H9 (cell line): ENCODE results near the gene AP2M1. TPM values are rescaled to one million over a fixed set of nuclear protein-coding genes. Genes with fewer than 3 reads are reported as not detected.

Experiments used
- DNase-seq: peaks from one replicate; pipeline ENCODE4 v3.0.0-alpha.2; 2017
- H2AFZ ChIP-seq: one replicate; pipeline ENCODE4 v1.6.1; 2013; ENCODE audit warnings: mild to moderate bottlenecking, low read length, control low read depth, moderate library complexity
- H2AK5ac ChIP-seq: 2 replicates; pipeline ENCODE4 v1.6.1; 2013; ENCODE audit warnings: low read length, control low read depth, mixed read lengths; ENCODE audit not compliant: insufficient read length
- H2BK120ac ChIP-seq: one replicate; pipeline ENCODE4 v1.6.1; 2013; ENCODE audit warnings: low read depth, mild to moderate bottlenecking, low read length, control low read depth, inconsistent platforms; ENCODE audit not compliant: poor library complexity, severe bottlenecking
- H2BK12ac ChIP-seq: 2 replicates; pipeline ENCODE4 v1.6.1; 2013; ENCODE audit warnings: low read length, control low read depth, mixed read lengths, low read depth; ENCODE audit not compliant: insufficient read length
- H2BK15ac ChIP-seq: 2 replicates; pipeline ENCODE4 v1.6.1; 2013; ENCODE audit warnings: low read depth, low read length, control low read depth
- H2BK20ac ChIP-seq: one replicate; pipeline ENCODE4 v1.6.1; 2013; ENCODE audit warnings: low read depth, mild to moderate bottlenecking, low read length, control low read depth, inconsistent platforms; ENCODE audit not compliant: poor library complexity, severe bottlenecking
- H2BK5ac ChIP-seq: 2 replicates; pipeline ENCODE4 v1.6.1; 2013; ENCODE audit warnings: low read length, control low read depth, mixed read lengths; ENCODE audit not compliant: insufficient read length
- H3K14ac ChIP-seq: 2 replicates; pipeline ENCODE4 v1.6.1; 2013; ENCODE audit warnings: low read length, control low read depth; ENCODE audit not compliant: insufficient read depth
- H3K18ac ChIP-seq: 2 replicates; pipeline ENCODE4 v1.6.1; 2013; ENCODE audit warnings: low read depth, mild to moderate bottlenecking, mixed read lengths, low read length, control low read depth; ENCODE audit not compliant: insufficient read length
- H3K23ac ChIP-seq: 2 replicates; pipeline ENCODE4 v1.6.1; 2013; ENCODE audit warnings: low read length, control low read depth, mixed read lengths, low read depth; ENCODE audit not compliant: insufficient read length
- H3K23me2 ChIP-seq: 2 replicates; pipeline ENCODE4 v1.6.1; 2013; ENCODE audit warnings: low read depth, mild to moderate bottlenecking, mixed read lengths, low read length, control low read depth; ENCODE audit not compliant: insufficient read length, poor library complexity, severe bottlenecking
- H3K27ac ChIP-seq: 2 replicates; pipeline ENCODE4 v1.5.1; 2013; ENCODE audit warnings: low read length, control low read depth, mixed read lengths, low read depth; ENCODE audit not compliant: insufficient read length
- H3K27me3 ChIP-seq: 2 replicates; pipeline ENCODE4 v1.6.1; 2013; ENCODE audit warnings: low read length, control low read depth, inconsistent platforms; ENCODE audit not compliant: insufficient read depth
- H3K4ac ChIP-seq: 2 replicates; pipeline ENCODE4 v1.6.1; 2013; ENCODE audit warnings: low read depth, mild to moderate bottlenecking, control low read depth, inconsistent platforms, low read length, moderate library complexity
- H3K4me1 ChIP-seq: 2 replicates; pipeline ENCODE4 v1.6.1; 2013; ENCODE audit warnings: low read length, control low read depth, inconsistent platforms; ENCODE audit not compliant: insufficient read depth
- H3K4me2 ChIP-seq: 2 replicates; pipeline ENCODE4 v1.6.1; 2013; ENCODE audit warnings: low read length, control low read depth, mixed read lengths; ENCODE audit not compliant: insufficient read length, insufficient read depth
- H3K56ac ChIP-seq: 2 replicates; pipeline ENCODE4 v1.6.1; 2013; ENCODE audit warnings: low read depth, mild to moderate bottlenecking, mixed read lengths, low read length, control low read depth; ENCODE audit not compliant: insufficient read length
- H3K79me1 ChIP-seq: 2 replicates; pipeline ENCODE4 v1.6.1; 2013; ENCODE audit warnings: low read depth, mild to moderate bottlenecking, moderate library complexity, low read length, control low read depth, inconsistent platforms; ENCODE audit not compliant: insufficient read depth, poor library complexity, severe bottlenecking
- H3K79me2 ChIP-seq: 2 replicates; pipeline ENCODE4 v1.6.1; 2013; ENCODE audit warnings: low read length, control low read depth, inconsistent platforms; ENCODE audit not compliant: insufficient read depth
- H3K9ac ChIP-seq: 2 replicates; pipeline ENCODE4 v1.6.1; 2013; ENCODE audit warnings: low read length, control low read depth, mixed read lengths; ENCODE audit not compliant: insufficient read length; ENCODE audit errors: extremely low read depth
- H3K9me3 ChIP-seq: one replicate; pipeline ENCODE4 v1.6.1; 2013; ENCODE audit warnings: low read depth, low read length, inconsistent platforms; ENCODE audit not compliant: control insufficient read depth
- H3T11ph ChIP-seq: one replicate; pipeline ENCODE4 v1.6.1; 2013; ENCODE audit warnings: mild to moderate bottlenecking, low read length, control low read depth, inconsistent platforms
- H4K20me1 ChIP-seq: one replicate; pipeline ENCODE4 v1.6.1; 2013; ENCODE audit not compliant: control insufficient read depth, insufficient read length, insufficient read depth
- H4K5ac ChIP-seq: 2 replicates; pipeline ENCODE4 v1.6.1; 2013; ENCODE audit warnings: low read depth, mild to moderate bottlenecking, mixed read lengths, low read length, control low read depth; ENCODE audit not compliant: insufficient read length
- H4K8ac ChIP-seq: replicated peaks from 2 replicates; pipeline ENCODE4 v1.6.1; 2013; ENCODE audit warnings: low read length, control low read depth, mixed read lengths, low read depth; ENCODE audit not compliant: insufficient read length
- H4K91ac ChIP-seq: 2 replicates; pipeline ENCODE4 v1.6.1; 2013; ENCODE audit warnings: low read depth, mild to moderate bottlenecking, moderate library complexity, mixed read lengths, low read length, control low read depth; ENCODE audit not compliant: insufficient read length
- H3K27ac Mint-ChIP-seq, 3 experiments: 2 replicates in 2 of 3; 3 replicates in 1 of 3; pipeline ENCODE4 v1.8.0; 2020 to 2021; ENCODE audit warnings: mixed read lengths in 3 of 3, mild to moderate bottlenecking in 1 of 3, moderate library complexity in 1 of 3
- H3K27me3 Mint-ChIP-seq: 2 replicates; pipeline ENCODE4 v1.8.0; 2021; ENCODE audit warnings: low read depth, mild to moderate bottlenecking, moderate library complexity, mixed read lengths
- H3K36me3 Mint-ChIP-seq, 3 experiments: 2 replicates in 2 of 3; 3 replicates in 1 of 3; pipeline ENCODE4 v1.8.0; 2020 to 2021; ENCODE audit warnings: low read depth in 3 of 3, mixed read lengths in 3 of 3; ENCODE audit not compliant: insufficient read depth in 1 of 3
- H3K4me1 Mint-ChIP-seq, 2 experiments: 2 replicates each; pipeline ENCODE4 v1.8.0; 2020; ENCODE audit warnings: mixed read lengths in 2 of 2
- H3K4me3 Mint-ChIP-seq, 2 experiments: 2 replicates in 1 of 2; 3 replicates in 1 of 2; pipeline ENCODE4 v1.8.0; 2020 to 2021; ENCODE audit warnings: mild to moderate bottlenecking in 2 of 2, mixed read lengths in 2 of 2, moderate library complexity in 1 of 2
- H3K9me3 Mint-ChIP-seq, 2 experiments: 2 replicates in 1 of 2; 3 replicates in 1 of 2; pipeline ENCODE4 v1.8.0; 2020; ENCODE audit warnings: mild to moderate bottlenecking in 2 of 2, mixed read lengths in 2 of 2, moderate library complexity in 1 of 2
- CTCF ChIP-seq: fragments of 200-600 bp; sonication (generic); conservative IDR thresholded peaks from 3 replicates; pipeline ENCODE4 v1.8.0; 2021; ENCODE audit warnings: antibody characterized with exemption, mild to moderate bottlenecking
- WGBS: extraction: QIAGEN DNeasy Blood & Tissue Kit; methylation state at CpG from one replicate; pipeline ENCODE4 v1.1.7; 2013; ENCODE audit warnings: missing lambda C conversion rate, low lambda C conversion rate, mixed read lengths; ENCODE audit not compliant: insufficient read length; ENCODE audit errors: extremely low coverage; 5-methylcytosine and 5-hydroxymethylcytosine counted together
- total RNA-seq: library from RNA; stranded (reverse); gene quantifications from 2 replicates; pipeline ENCODE4 v1.2.1, GENCODE V29; 2021

The AP2M1 gene
- total RNA-seq, 1 experiment from 2014 or later: 443 TPM

GRCh38 chr3:184178521-184179138 lies 4.0 kb downstream of the AP2M1 start:
- H3K18ac ChIP-seq: no peak overlapping the region
- no peak overlapping the region for H2AFZ ChIP-seq
- no peak for TF ChIP-seq CTCF
- no peak overlapping the region for H3K4ac ChIP-seq
- H3T11ph ChIP-seq: no peak overlapping the region
- H3K23me2 ChIP-seq: peaks cover 16% of the 10 kb centered on the region
- H3K79me1 ChIP-seq: peaks cover 7% of the 10 kb centered on the region
- H4K20me1 ChIP-seq: peaks cover 3% of the 10 kb centered on the region
- H3K14ac ChIP-seq: no peak overlapping the region
- no peak overlapping the region for H2BK20ac ChIP-seq
- H3K23ac ChIP-seq: no peak overlapping the region
- Mint-ChIP-seq H3K4me3 (no peak overlapping the region), H3K27ac (peak overlapping the region in 1 of 3 experiments; percentile 100; a peak in 2 of 7 replicates), H3K27me3 (no peaks in the 10 kb centered on the region), H3K9me3 (no peaks in the 10 kb centered on the region), H3K4me1 (peaks cover 21 to 31% of the 10 kb centered on the region in 2 experiments), H3K36me3 (peaks cover 49 to 73% (median 65%) of the 10 kb centered on the region in 3 experiments)
- H3K79me2 ChIP-seq: peaks cover 9% of the 10 kb centered on the region; the same call in 1 of the 2 replicates
- H4K8ac ChIP-seq: no peak overlapping the region
- no peak overlapping the region for H4K5ac ChIP-seq
- H2BK15ac ChIP-seq: no peak overlapping the region
- H3K4me1 ChIP-seq: no peaks in the 10 kb centered on the region; the same call in 1 of the 2 replicates
- H4K91ac ChIP-seq: no peak overlapping the region
- H2BK5ac ChIP-seq: no peak overlapping the region
- H2AK5ac ChIP-seq: no peak overlapping the region
- H2BK120ac ChIP-seq: no peak overlapping the region
- H3K4me2 ChIP-seq: no peak overlapping the region
- no peak overlapping the region for H3K56ac ChIP-seq
- no peaks in the 10 kb centered on the region for H3K9me3 ChIP-seq
- no peak overlapping the region for H2BK12ac ChIP-seq
- no peaks in the 10 kb centered on the region for H3K27me3 ChIP-seq
- WGBS: no CpG with 5 or more reads among the region's 13 CpGs
- DNase-seq: no peak
- no peak overlapping the region for H3K27ac ChIP-seq
- no peak overlapping the region for H3K9ac ChIP-seq
